Gastrocnemius medialis (tissue), 4 donors: ENCODE data around the gene FARS2. TPM values are rescaled to one million over a fixed set of nuclear protein-coding genes. Genes with fewer than 3 reads are reported as not detected.
"Not testable (repeated sequence)": the region's sequence is repeated elsewhere in the genome, so short reads cannot be mapped to it uniquely, and the experiment has no call there.

Source experiments
- ATAC-seq, 2 donors: fragments of 150-250 bp; one replicate each; pipeline ENCODE4 v1.9.1; 2016
- DNase-seq, 2 donors: peaks; one replicate each; pipeline ENCODE4 v3.0.0-alpha.2; 2019
- H3K27ac ChIP-seq, 4 donors: fragments of 200-600 bp; sonication (generic); 1 replicate in 1 of 4; 2 replicates in 3 of 4; pipeline ENCODE4 v1.5.1; 2016 to 2018; ENCODE audit warnings: mild to moderate bottlenecking in 2 of 4, moderate library complexity in 1 of 4
- H3K27me3 ChIP-seq, 3 donors: fragments of 200-600 bp; sonication (generic) in 2 of 3; 1 replicate in 1 of 3; 2 replicates in 2 of 3; pipeline versions ENCODE4 v1.5.1 to v1.6.0; 2016 to 2019; ENCODE audit warnings: mild to moderate bottlenecking in 1 of 3, moderate library complexity in 1 of 3
- H3K36me3 ChIP-seq, 2 donors: fragments of 200-600 bp; sonication (generic) in 1 of 2; one replicate each; pipeline ENCODE4 v1.5.1; 2017 to 2018
- H3K4me1 ChIP-seq, 2 donors: fragments of 200-600 bp; sonication (generic) in 1 of 2; one replicate each; pipeline ENCODE4 v1.5.1; 2016 to 2017; ENCODE audit warnings: mild to moderate bottlenecking in 2 of 2
- H3K4me3 ChIP-seq, 4 donors: fragments of 200-600 bp; sonication (generic) in 3 of 4; 1 replicate in 1 of 4; 2 replicates in 3 of 4; pipeline ENCODE4 v1.5.1; 2016 to 2019; ENCODE audit warnings: mild to moderate bottlenecking in 2 of 4
- H3K9me3 ChIP-seq, 3 donors: fragments of 200-600 bp; sonication (generic) in 2 of 3; 1 replicate in 1 of 3; 2 replicates in 2 of 3; pipeline ENCODE4 v1.5.1; 2016 to 2019
- CTCF ChIP-seq, 5 experiments: fragments of 450-650 bp in 3 of 5; fragments of 200-600 bp in 2 of 5; sonication (generic) in 2 of 5; IDR thresholded peaks in 4 of 5; conservative IDR thresholded peaks in 1 of 5; 1 replicate in 4 of 5; 2 replicates in 1 of 5; pipeline ENCODE4 v1.5.1; 2016 to 2019; ENCODE audit warnings: antibody characterized with exemption in 5 of 5, mild to moderate bottlenecking in 3 of 5, moderate library complexity in 3 of 5
- POLR2A ChIP-seq, 2 donors: fragments of 450-650 bp; IDR thresholded peaks; one replicate each; pipeline ENCODE4 v1.6.1; 2017; ENCODE audit warnings: antibody characterized with exemption in 2 of 2, mild to moderate bottlenecking in 2 of 2, moderate library complexity in 2 of 2
- in situ Hi-C, 4 donors: fragments of 200-750 bp; cut with MboI; loops; one replicate each; pipeline versions ENCODE4 v1.15.0 to v1.8.0; 2017; ENCODE audit warnings: low sequenced_read_pairs in 4 of 4
- intact Hi-C: fragments of 100-400 bp; cut with DNase I; formaldehyde crosslinking; loops from one replicate; pipeline ENCODE4 v1.15.1; 2023; ENCODE audit warnings: low total_unique reads
- total RNA-seq, 4 donors: library from RNA; depleted of rRNA; stranded (reverse); fragments of >200 nt; gene quantifications; one replicate each; pipeline versions ENCODE4 v1.1.0 to v1.2.3, GENCODE V29; 2016

The FARS2 gene
- total RNA-seq, 4 donors from 2014 or later: 13.6 to 24.0 (median 15.8) TPM

- TF ChIP-seq POLR2A (IDR thresholded peaks at IDR 0.05): no peak
- no peak for TF ChIP-seq CTCF (IDR thresholded peaks at IDR 0.05 in 4 of 5, conservative IDR thresholded peaks at IDR 0.05 in 1 of 5)
- intact Hi-C loops (no loop called here), in situ Hi-C loops (no loop called here)
- no peak overlapping the region for H3K27ac ChIP-seq
- ATAC-seq (no peak), DNase-seq (no peak)
- no peaks in the 10 kb centered on the region for H3K4me1 ChIP-seq
- no peaks in the 10 kb centered on the region for H3K9me3 ChIP-seq
- no peak overlapping the region for H3K4me3 ChIP-seq
- no peaks in the 10 kb centered on the region for H3K36me3 ChIP-seq
- no peaks in the 10 kb centered on the region for H3K27me3 ChIP-seq
These were observed 394.9 kb downstream of the FARS2 start for GRCh38 chr6:5656226-5656625.

GRCh38 chr6:5656695-5657094 is 395.4 kb downstream of the FARS2 start:
- H3K9me3 ChIP-seq, ATAC-seq, H3K27ac ChIP-seq, H3K27me3 ChIP-seq, DNase-seq, intact Hi-C loops, in situ Hi-C loops, H3K36me3 ChIP-seq, H3K4me1 ChIP-seq, H3K4me3 ChIP-seq: not testable (repeated sequence)

- DNase-seq (no peak), ATAC-seq (no peak)
- in situ Hi-C loops: no loop called here
- Histone ChIP-seq H3K27me3 (no peaks in the 10 kb centered on the region), H3K4me3 (no peak overlapping the region), H3K27ac (no peak overlapping the region), H3K4me1 (no peaks in the 10 kb centered on the region), H3K9me3 (no peaks in the 10 kb centered on the region), H3K36me3 (no peaks in the 10 kb centered on the region)
- intact Hi-C loops: no loop called here
- no peak for TF ChIP-seq POLR2A (IDR thresholded peaks at IDR 0.05)
- TF ChIP-seq CTCF (IDR thresholded peaks at IDR 0.05 in 4 of 5, conservative IDR thresholded peaks at IDR 0.05 in 1 of 5): no peak
These were observed 396.5 kb downstream of the FARS2 start for GRCh38 chr6:5657684-5658430.

- in situ Hi-C loops: no loop called here
- intact Hi-C loops: no loop called here
- Histone ChIP-seq H3K9me3 (no peaks in the 10 kb centered on the region), H3K27ac (no peak overlapping the region), H3K27me3 (no peaks in the 10 kb centered on the region), H3K4me1 (no peaks in the 10 kb centered on the region), H3K4me3 (no peak overlapping the region), H3K36me3 (no peaks in the 10 kb centered on the region)
- TF ChIP-seq CTCF (IDR thresholded peaks at IDR 0.05 in 4 of 5, conservative IDR thresholded peaks at IDR 0.05 in 1 of 5): no peak
- TF ChIP-seq POLR2A (IDR thresholded peaks at IDR 0.05): no peak
- ATAC-seq (no peak), DNase-seq (no peak)
These were observed 398.2 kb downstream of the FARS2 start for GRCh38 chr6:5659467-5659866.

GRCh38 chr6:5660772-5661171 is 399.5 kb downstream of the FARS2 start:
- no peaks in the 10 kb centered on the region for H3K36me3 ChIP-seq
- no peaks in the 10 kb centered on the region for H3K4me1 ChIP-seq
- no peak for DNase-seq
- H3K27me3 ChIP-seq: no peaks in the 10 kb centered on the region
- H3K4me3 ChIP-seq: no peak overlapping the region
- H3K27ac ChIP-seq: no peak overlapping the region
- no peaks in the 10 kb centered on the region for H3K9me3 ChIP-seq
- in situ Hi-C loops (no loop called here), intact Hi-C loops (no loop called here)
- ATAC-seq: no peak
- TF ChIP-seq CTCF (IDR thresholded peaks at IDR 0.05 in 4 of 5, conservative IDR thresholded peaks at IDR 0.05 in 1 of 5): no peak
- TF ChIP-seq POLR2A (IDR thresholded peaks at IDR 0.05): no peak
